Testis (tissue), 3 donors: Measurements from ENCODE around the gene GABARAPL2. TPM values are rescaled to one million over a fixed set of nuclear protein-coding genes. Genes with fewer than 3 reads are reported as not detected.

Experiments used
- DNase-seq: peaks from one replicate; pipeline ENCODE4 v3.0.0-alpha.2; 2019
- H3K27ac ChIP-seq, 2 donors: fragments of 200-600 bp; sonication (generic); one replicate each; pipeline ENCODE4 v1.5.1; 2019
- H3K27me3 ChIP-seq: fragments of 200-600 bp; sonication (generic); one replicate; pipeline ENCODE4 v1.5.1; 2019
- H3K36me3 ChIP-seq: fragments of 200-600 bp; sonication (generic); one replicate; pipeline ENCODE4 v1.5.1; 2017; ENCODE audit warnings: low read depth; ENCODE audit errors: missing control alignments
- H3K4me1 ChIP-seq: fragments of 200-600 bp; sonication (generic); one replicate; pipeline ENCODE4 v1.5.1; 2019
- H3K4me3 ChIP-seq, 2 donors: fragments of 200-600 bp; sonication (generic); one replicate each; pipeline ENCODE4 v1.5.1; 2017 to 2019
- H3K9me3 ChIP-seq: fragments of 200-600 bp; sonication (generic); one replicate; pipeline ENCODE4 v1.5.1; 2017
- CTCF ChIP-seq, 3 experiments: fragments of 450-650 bp in 2 of 3; fragments of 200-600 bp in 1 of 3; sonication (generic) in 1 of 3; IDR thresholded peaks; one replicate each; pipeline ENCODE4 v1.5.1; 2016 to 2019; ENCODE audit warnings: antibody characterized with exemption in 3 of 3, mild to moderate bottlenecking in 2 of 3, moderate library complexity in 1 of 3
- POLR2A ChIP-seq: fragments of 450-650 bp; IDR thresholded peaks from one replicate; pipeline ENCODE4 v1.6.1; 2017; ENCODE audit warnings: antibody characterized with exemption, mild to moderate bottlenecking, moderate library complexity
- WGBS, 2 donors: methylation state at CpG; one replicate each; pipeline ENCODE4 v1.1.5; 2018; 5-methylcytosine and 5-hydroxymethylcytosine counted together
- intact Hi-C: fragments of 100-400 bp; cut with DNase I; formaldehyde crosslinking; loops from one replicate; pipeline ENCODE4 v1.15.1; 2023; ENCODE audit warnings: low total_unique reads
- polyA plus RNA-seq: library from polyadenylated mRNA; stranded (reverse); fragments of 350-450 nt; fragmentation: Illumina TruSeq; extraction: RNeasy Lipid Tissue Mini Kit (QIAGEN cat#74804); gene quantifications from one replicate; pipeline ENCODE4 v1.2.3, GENCODE V29; 2014; ENCODE audit warnings: low read depth, low replicate concordance; ENCODE audit not compliant: insufficient read depth
- total RNA-seq, 2 donors: library from RNA; depleted of rRNA; stranded (reverse); fragments of >200 nt; gene quantifications; one replicate each; pipeline ENCODE4 v1.2.3, GENCODE V29; 2016

The GABARAPL2 gene
- total and polyA plus RNA-seq, 3 donors from 2014 or later, result 113 to 157 (median 122) TPM

- TF ChIP-seq POLR2A, result no peak
- no peak for TF ChIP-seq CTCF (IDR thresholded peaks at IDR 0.05)
- H3K27ac ChIP-seq, result no peak overlapping the region
- no peaks in the 10 kb centered on the region for H3K27me3 ChIP-seq
- intact Hi-C loops, result no loop called here
- H3K9me3 ChIP-seq, result no peaks in the 10 kb centered on the region
- WGBS, 2 donors, result 72 to 86% methylated on average over 51 to 71 of the region's 81 CpGs
- H3K4me1 ChIP-seq, result no peaks in the 10 kb centered on the region
- H3K36me3 ChIP-seq, result no peaks in the 10 kb centered on the region
- H3K4me3 ChIP-seq, result peak overlapping the region in 1 of 2 donors; percentile 23
- DNase-seq, result no peak
These were observed 36.9 kb upstream of the GABARAPL2 start for GRCh38 chr16:75529056-75529905.

- H3K4me3 ChIP-seq, result peak overlapping the region in 1 of 2 donors; percentile 23
- H3K27me3 ChIP-seq, result no peaks in the 10 kb centered on the region
- no peaks in the 10 kb centered on the region for H3K9me3 ChIP-seq
- H3K27ac ChIP-seq, result no peak overlapping the region
- H3K4me1 ChIP-seq, result no peaks in the 10 kb centered on the region
- no peak for DNase-seq
- WGBS, 2 donors, result 62 to 82% methylated on average over 28 to 29 of the region's 29 CpGs
- TF ChIP-seq CTCF (IDR thresholded peaks at IDR 0.05) (no peak), POLR2A (no peak)
- H3K36me3 ChIP-seq, result no peaks in the 10 kb centered on the region
- intact Hi-C loops, result no loop called here
These were observed 36.2 kb upstream of the GABARAPL2 start for GRCh38 chr16:75529959-75530358.

DNA sequence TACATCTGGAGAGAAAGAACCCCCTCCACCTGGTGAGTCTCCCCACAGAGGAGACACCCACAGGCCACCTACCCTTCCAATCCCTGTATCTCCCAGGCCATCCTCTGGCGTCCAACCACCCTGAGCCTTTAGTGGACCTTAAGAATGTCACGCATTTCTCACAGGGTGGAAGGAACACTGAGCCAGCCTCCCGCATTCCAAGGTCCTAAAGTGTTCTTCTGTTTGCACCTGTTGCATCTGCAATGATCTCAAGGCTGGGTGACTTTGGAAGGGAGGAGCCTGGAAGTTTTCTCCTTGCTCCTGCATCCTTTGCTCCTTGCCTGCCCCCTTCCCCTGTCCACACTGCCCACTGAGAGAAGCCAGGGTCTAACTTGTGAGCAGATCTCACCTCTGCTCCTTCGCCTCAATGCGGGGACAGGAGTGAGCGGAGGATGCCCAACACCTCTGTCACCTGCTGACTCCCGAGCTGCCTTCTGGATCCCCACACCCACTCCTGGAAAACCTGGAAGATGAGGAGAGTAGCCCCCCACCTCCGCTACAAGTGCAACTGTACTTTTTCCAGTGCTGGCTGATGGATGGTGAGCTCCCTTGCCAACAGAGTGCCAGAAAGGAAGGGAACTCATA is 33.9 kb upstream of the GABARAPL2 start:
- H3K4me3 ChIP-seq, result no peak overlapping the region
- H3K27ac ChIP-seq, result no peak overlapping the region
- H3K9me3 ChIP-seq, result no peaks in the 10 kb centered on the region
- no peak for DNase-seq
- no peak for TF ChIP-seq CTCF (IDR thresholded peaks at IDR 0.05)
- TF ChIP-seq POLR2A, result no peak
- intact Hi-C loops, result no loop called here
- H3K27me3 ChIP-seq, result no peaks in the 10 kb centered on the region
- H3K36me3 ChIP-seq, result no peaks in the 10 kb centered on the region
- no peaks in the 10 kb centered on the region for H3K4me1 ChIP-seq
- 85 to 94% methylated on average over 7 to 8 of the region's 8 CpGs for WGBS, 2 donors

DNA sequence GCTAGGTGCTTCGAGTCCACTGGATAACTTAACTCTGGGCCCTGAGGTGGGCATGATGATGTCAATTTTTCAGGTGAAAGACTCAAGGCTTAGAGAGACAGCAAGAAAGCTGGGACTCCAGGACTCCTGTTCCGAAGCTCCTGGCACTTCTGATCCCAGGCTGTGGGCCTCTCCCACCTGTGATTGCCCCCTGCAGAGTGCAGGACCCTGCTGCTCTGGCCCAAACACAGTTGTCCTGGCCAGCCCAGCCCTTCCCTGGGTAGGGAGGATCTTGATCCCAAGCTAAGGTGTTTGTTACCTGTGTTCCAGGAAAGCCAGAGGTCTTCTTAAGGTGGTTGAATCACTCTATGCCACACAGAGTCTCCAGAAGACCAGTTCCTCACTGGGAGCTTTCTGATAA is 33.4 kb upstream of the GABARAPL2 start:
- no peak overlapping the region for H3K4me3 ChIP-seq
- no peaks in the 10 kb centered on the region for H3K36me3 ChIP-seq
- DNase-seq, result no peak
- intact Hi-C loops, result no loop called here
- 91 to 100% methylated on average over 2 of the region's 2 CpGs for WGBS, 2 donors
- no peaks in the 10 kb centered on the region for H3K9me3 ChIP-seq
- no peak for TF ChIP-seq CTCF (IDR thresholded peaks at IDR 0.05)
- no peak for TF ChIP-seq POLR2A
- H3K27ac ChIP-seq, result no peak overlapping the region
- H3K27me3 ChIP-seq, result no peaks in the 10 kb centered on the region
- H3K4me1 ChIP-seq, result no peaks in the 10 kb centered on the region
